CMK (cell line): ENCODE data around the gene CLASP1.
"Not testable (repeated sequence)": the region's sequence is repeated elsewhere in the genome, so short reads cannot be mapped to it uniquely, and the experiment has no call there.

ENCODE experiments used
- DNase-seq: peaks from one replicate; pipeline ENCODE4 v3.0.0-alpha.2; 2010; ENCODE audit warnings: low read depth

The CLASP1 gene

GRCh38 chr2:121313701-121314100 lies 335.6 kb downstream of the CLASP1 start:
- DNase-seq, result not testable (repeated sequence)

- DNase-seq, result no peak
These were observed 339.5 kb downstream of the CLASP1 start for GRCh38 chr2:121309801-121310200.

GRCh38 chr2:121309323-121309722 lies 339.9 kb downstream of the CLASP1 start:
- no peak for DNase-seq

- no peak for DNase-seq
These were observed 342.2 kb downstream of the CLASP1 start for GRCh38 chr2:121307048-121307447.

- no peak for DNase-seq
These were observed 344.3 kb downstream of the CLASP1 start for GRCh38 chr2:121304941-121305340.

GRCh38 chr2:121303531-121304263 lies 345.6 kb downstream of the CLASP1 start:
- DNase-seq, result no peak

- DNase-seq, result not testable (repeated sequence)
These were observed 348.1 kb downstream of the CLASP1 start for GRCh38 chr2:121301190-121301589.

GRCh38 chr2:121298476-121298875 lies 350.8 kb downstream of the CLASP1 start:
- DNase-seq, result no peak

- not testable (repeated sequence) for DNase-seq
These were observed 351.4 kb downstream of the CLASP1 start for GRCh38 chr2:121297866-121298265.

GRCh38 chr2:121297217-121297830 lies 351.9 kb downstream of the CLASP1 start:
- DNase-seq, result no peak

- no peak for DNase-seq
These were observed 353.2 kb downstream of the CLASP1 start for GRCh38 chr2:121295911-121296650.

GRCh38 chr2:121294881-121295840 lies 354.1 kb downstream of the CLASP1 start:
- DNase-seq, result no peak

- no peak for DNase-seq
These were observed 355.6 kb downstream of the CLASP1 start for GRCh38 chr2:121293450-121294325.

GRCh38 chr2:121291251-121291580 lies 358.0 kb downstream of the CLASP1 start:
- no peak for DNase-seq

GRCh38 chr2:121289271-121289670 lies 360.0 kb downstream of the CLASP1 start:
- no peak for DNase-seq

- no peak for DNase-seq
These were observed 360.6 kb downstream of the CLASP1 start for GRCh38 chr2:121288454-121289231.

- no peak for DNase-seq
These were observed 361.3 kb downstream of the CLASP1 start for GRCh38 chr2:121287956-121288355.
